ENCODE results near the gene CCDC136.

Gene CCDC136

DNA sequence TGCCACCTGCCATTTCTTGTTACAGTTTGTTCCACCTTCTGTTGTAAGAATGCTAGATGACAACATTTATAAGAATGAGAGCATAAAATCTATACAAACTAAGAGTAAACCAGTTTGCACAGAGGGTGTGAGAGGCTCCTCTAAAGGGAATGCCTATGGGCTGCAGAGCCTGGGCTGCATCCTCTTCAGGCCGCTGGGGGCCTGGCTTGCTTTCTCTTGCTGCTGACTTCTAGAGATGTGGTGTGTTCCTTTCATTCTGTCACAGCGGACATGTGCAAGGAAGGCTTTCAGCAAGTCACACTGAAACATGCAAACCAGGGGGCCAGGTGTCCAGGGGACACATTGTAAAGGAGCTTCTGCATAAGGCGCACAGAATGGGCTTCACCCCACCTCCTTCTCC, 63.8 kb downstream of the CCDC136 start:
- H3K4me1 ChIP-seq (ENCODE audit: insufficient read depth, low read length, severe bottlenecking): no peaks in the 10 kb centered on the region
- H4K20me1 ChIP-seq (ENCODE audit: insufficient read depth, low read length): no peaks in the 10 kb centered on the region
- no peak overlapping the region for H3K4me3 ChIP-seq (ENCODE audit: low read depth, low read length, poor library complexity, severe bottlenecking)
- H3K79me2 ChIP-seq (ENCODE audit: insufficient read depth, low read length): no peaks in the 10 kb centered on the region
- no peak overlapping the region for H3K4me2 ChIP-seq (ENCODE audit: low read length)
- H2AFZ ChIP-seq (ENCODE audit: low read length): no peak overlapping the region
- no peaks in the 10 kb centered on the region for H3K9me3 ChIP-seq (ENCODE audit: low read length)
- no peak overlapping the region for H3K27ac ChIP-seq (ENCODE audit: low read depth, low read length, poor library complexity, severe bottlenecking)
- no peak overlapping the region for H3K9ac ChIP-seq (ENCODE audit: low read length)
- no peaks in the 10 kb centered on the region for H3K9me2 ChIP-seq (ENCODE audit: low read depth, low read length)
- H3K36me3 ChIP-seq (ENCODE audit: insufficient read depth, low read length): no peaks in the 10 kb centered on the region
- no peaks in the 10 kb centered on the region for H3F3A ChIP-seq (ENCODE audit: insufficient read depth, low read length)
- no peak for TF ChIP-seq CTCF (IDR thresholded peaks at IDR 0.05; ENCODE audit: low read length)
- no peak for TF ChIP-seq EZH2 (IDR thresholded peaks at IDR 0.05; ENCODE audit: borderline replicate concordance, low read length)
- H3K27me3 ChIP-seq (ENCODE audit: insufficient read depth, low read length): peaks cover 28% of the 10 kb centered on the region

GRCh38 chr7:128856001-128856718, 64.4 kb downstream of the CCDC136 start:
- Histone ChIP-seq H3K36me3 (ENCODE audit: insufficient read depth, low read length) (no peaks in the 10 kb centered on the region), H3K4me2 (ENCODE audit: low read length) (no peak overlapping the region), H3K9me3 (ENCODE audit: low read length) (no peaks in the 10 kb centered on the region), H3F3A (ENCODE audit: insufficient read depth, low read length) (no peaks in the 10 kb centered on the region), H3K27ac (ENCODE audit: low read depth, low read length, poor library complexity, severe bottlenecking) (no peak overlapping the region), H3K4me3 (ENCODE audit: low read depth, low read length, poor library complexity, severe bottlenecking) (no peak overlapping the region), H4K20me1 (ENCODE audit: insufficient read depth, low read length) (no peaks in the 10 kb centered on the region), H3K27me3 (ENCODE audit: insufficient read depth, low read length) (peaks cover 28% of the 10 kb centered on the region), H3K9ac (ENCODE audit: low read length) (no peak overlapping the region), H3K79me2 (ENCODE audit: insufficient read depth, low read length) (no peaks in the 10 kb centered on the region), H3K4me1 (ENCODE audit: insufficient read depth, low read length, severe bottlenecking) (no peaks in the 10 kb centered on the region), H2AFZ (ENCODE audit: low read length) (no peak overlapping the region), H3K9me2 (ENCODE audit: low read depth, low read length) (no peaks in the 10 kb centered on the region)
- TF ChIP-seq CTCF (IDR thresholded peaks at IDR 0.05; ENCODE audit: low read length): no peak
- no peak for TF ChIP-seq EZH2 (IDR thresholded peaks at IDR 0.05; ENCODE audit: borderline replicate concordance, low read length)

GRCh38 chr7:128858380-128859231, 66.8 kb downstream of the CCDC136 start:
- Histone ChIP-seq H3K4me2 (ENCODE audit: low read length) (no peak overlapping the region), H3F3A (ENCODE audit: insufficient read depth, low read length) (no peaks in the 10 kb centered on the region), H3K4me1 (ENCODE audit: insufficient read depth, low read length, severe bottlenecking) (peaks cover 9% of the 10 kb centered on the region), H3K36me3 (ENCODE audit: insufficient read depth, low read length) (no peaks in the 10 kb centered on the region), H3K4me3 (ENCODE audit: low read depth, low read length, poor library complexity, severe bottlenecking) (no peak overlapping the region), H3K9me3 (ENCODE audit: low read length) (no peaks in the 10 kb centered on the region), H4K20me1 (ENCODE audit: insufficient read depth, low read length) (no peaks in the 10 kb centered on the region), H3K79me2 (ENCODE audit: insufficient read depth, low read length) (no peaks in the 10 kb centered on the region), H3K27ac (ENCODE audit: low read depth, low read length, poor library complexity, severe bottlenecking) (no peak overlapping the region), H3K27me3 (ENCODE audit: insufficient read depth, low read length) (peaks cover 9% of the 10 kb centered on the region), H3K9ac (ENCODE audit: low read length) (no peak overlapping the region), H2AFZ (ENCODE audit: low read length) (no peak overlapping the region), H3K9me2 (ENCODE audit: low read depth, low read length) (no peaks in the 10 kb centered on the region)
- no peak for TF ChIP-seq CTCF (IDR thresholded peaks at IDR 0.05; ENCODE audit: low read length)
- TF ChIP-seq EZH2 (IDR thresholded peaks at IDR 0.05; ENCODE audit: borderline replicate concordance, low read length): no peak

Measured in OCI-LY1 (cell line).